Transverse colon (tissue), 3 donors: ENCODE measurements around the gene POLR2E.

Experiments used
- CTCF ChIP-seq, 5 experiments: fragments of 200-600 bp in 3 of 5; fragments of 450-650 bp in 2 of 5; sonication (generic) in 3 of 5; IDR thresholded peaks; 1 replicate in 2 of 5; 2 replicates in 3 of 5; pipeline ENCODE4 v1.5.1; 2016 to 2017; ENCODE audit warnings: antibody characterized with exemption in 5 of 5, inconsistent platforms in 3 of 5, mild to moderate bottlenecking in 2 of 5, moderate library complexity in 1 of 5
- POLR2A ChIP-seq: fragments of 450-650 bp; IDR thresholded peaks from one replicate; pipeline ENCODE4 v1.6.1; 2016; ENCODE audit warnings: antibody characterized with exemption, mild to moderate bottlenecking, moderate library complexity

GRCh38 chr19:1066251-1066747, 28.9 kb downstream of the POLR2E start:
- TF ChIP-seq CTCF (IDR thresholded peaks at IDR 0.05): no peak
- no peak for TF ChIP-seq POLR2A
